Esophagus squamous epithelium (tissue), 5 donors: ENCODE data around the gene TSPEAR. TPM values are rescaled to one million over a fixed set of nuclear protein-coding genes. Genes with fewer than 3 reads are reported as not detected.

Experiments used
- DNase-seq: peaks from one replicate; lab custom pipeline; 2025; lab: John Stamatoyannopoulos, UW
- H3K27ac ChIP-seq, 4 donors: fragments of 200-600 bp; sonication (generic); one replicate each; pipeline ENCODE4 v1.5.1; 2016 to 2019; ENCODE audit warnings: mild to moderate bottlenecking in 1 of 4
- H3K27me3 ChIP-seq, 4 donors: fragments of 200-600 bp; sonication (generic); 1 replicate in 3 of 4; 2 replicates in 1 of 4; pipeline versions ENCODE4 v1.5.1 to v1.6.0; 2017 to 2021; ENCODE audit warnings: antibody characterized with exemption in 1 of 4
- H3K36me3 ChIP-seq, 3 donors: fragments of 200-600 bp; sonication (generic); one replicate each; pipeline ENCODE4 v1.5.1; 2016 to 2019
- H3K4me1 ChIP-seq, 3 donors: fragments of 200-600 bp; sonication (generic); one replicate each; pipeline ENCODE4 v1.5.1; 2017 to 2019
- H3K4me3 ChIP-seq, 4 donors: fragments of 200-600 bp; sonication (generic); 1 replicate in 3 of 4; 2 replicates in 1 of 4; pipeline ENCODE4 v1.5.1; 2016 to 2019; ENCODE audit warnings: mild to moderate bottlenecking in 2 of 4, moderate library complexity in 1 of 4
- H3K9me3 ChIP-seq, 3 donors: fragments of 200-600 bp; sonication (generic); one replicate each; pipeline ENCODE4 v1.5.1; 2016 to 2019
- POLR2A ChIP-seq, 4 donors: fragments of 450-650 bp; IDR thresholded peaks; one replicate each; pipeline ENCODE4 v1.6.1; 2017; ENCODE audit warnings: antibody characterized with exemption in 4 of 4, mild to moderate bottlenecking in 4 of 4, moderate library complexity in 3 of 4
- WGBS, 2 donors: methylation state at CpG; one replicate each; pipeline ENCODE4 v1.1.5; 2018; 5-methylcytosine and 5-hydroxymethylcytosine counted together
- intact Hi-C: fragments of 100-400 bp; cut with DNase I; formaldehyde crosslinking; loops from one replicate; pipeline ENCODE4 v1.15.0; 2022
- total RNA-seq, 4 donors: library from RNA; depleted of rRNA; stranded (reverse); fragments of >200 nt; gene quantifications; one replicate each; pipeline ENCODE4 v1.1.0, GENCODE V29; 2016
- TF ChIP-seq, protein P1 (sequence below), 6 experiments: fragments of 450-650 bp in 4 of 6; fragments of 200-600 bp in 2 of 6; sonication (generic) in 2 of 6; IDR thresholded peaks; one replicate each; pipeline ENCODE4 v1.5.1; 2016 to 2019; ENCODE audit warnings: antibody characterized with exemption in 6 of 6, mild to moderate bottlenecking in 4 of 6, moderate library complexity in 4 of 6
- donor health status: DM: yes; HTN: yes; CAD: no.

Gene TSPEAR
- total RNA-seq, 4 donors from 2014 or later, result not detected

DNA sequence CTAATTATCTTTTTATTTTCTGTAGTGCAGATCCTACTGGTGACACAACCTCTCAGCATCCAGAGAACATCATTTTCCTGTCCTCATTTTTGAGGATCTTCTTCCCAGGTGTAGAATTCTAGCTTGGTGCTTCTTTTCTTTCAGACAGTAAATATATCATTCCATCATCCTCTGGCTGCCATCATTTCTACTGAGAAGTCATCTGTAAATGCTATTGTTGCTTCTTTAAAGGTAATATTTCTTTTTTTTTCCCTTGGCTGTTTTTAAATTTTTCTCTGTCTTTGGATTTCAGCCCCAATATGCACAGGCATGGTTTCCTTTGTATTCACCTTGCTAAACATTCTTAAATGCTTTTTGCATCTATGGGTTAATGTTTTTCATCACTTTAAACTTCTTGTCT, 87.8 kb downstream of the TSPEAR start:
- intact Hi-C loops, result no loop called here
- Histone ChIP-seq H3K27ac (no peak overlapping the region), H3K27me3 (peaks cover 0 to 30% (median 0%) of the 10 kb centered on the region in 4 donors), H3K9me3 (peaks cover 0 to 38% (median 11%) of the 10 kb centered on the region in 3 donors), H3K4me3 (no peak overlapping the region), H3K4me1 (no peaks in the 10 kb centered on the region), H3K36me3 (no peaks in the 10 kb centered on the region)
- TF ChIP-seq POLR2A (IDR thresholded peaks at IDR 0.05), result no peak
- TF ChIP-seq, protein P1, sequence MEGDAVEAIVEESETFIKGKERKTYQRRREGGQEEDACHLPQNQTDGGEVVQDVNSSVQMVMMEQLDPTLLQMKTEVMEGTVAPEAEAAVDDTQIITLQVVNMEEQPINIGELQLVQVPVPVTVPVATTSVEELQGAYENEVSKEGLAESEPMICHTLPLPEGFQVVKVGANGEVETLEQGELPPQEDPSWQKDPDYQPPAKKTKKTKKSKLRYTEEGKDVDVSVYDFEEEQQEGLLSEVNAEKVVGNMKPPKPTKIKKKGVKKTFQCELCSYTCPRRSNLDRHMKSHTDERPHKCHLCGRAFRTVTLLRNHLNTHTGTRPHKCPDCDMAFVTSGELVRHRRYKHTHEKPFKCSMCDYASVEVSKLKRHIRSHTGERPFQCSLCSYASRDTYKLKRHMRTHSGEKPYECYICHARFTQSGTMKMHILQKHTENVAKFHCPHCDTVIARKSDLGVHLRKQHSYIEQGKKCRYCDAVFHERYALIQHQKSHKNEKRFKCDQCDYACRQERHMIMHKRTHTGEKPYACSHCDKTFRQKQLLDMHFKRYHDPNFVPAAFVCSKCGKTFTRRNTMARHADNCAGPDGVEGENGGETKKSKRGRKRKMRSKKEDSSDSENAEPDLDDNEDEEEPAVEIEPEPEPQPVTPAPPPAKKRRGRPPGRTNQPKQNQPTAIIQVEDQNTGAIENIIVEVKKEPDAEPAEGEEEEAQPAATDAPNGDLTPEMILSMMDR (IDR thresholded peaks at IDR 0.05), result no peak
- DNase-seq, result no peak

GRCh38 chr21:44619886-44620285, 91.5 kb downstream of the TSPEAR start:
- DNase-seq, result no peak

GRCh38 chr21:44618909-44619308, 92.5 kb downstream of the TSPEAR start:
- intact Hi-C loops, result no loop called here
- Histone ChIP-seq H3K9me3 (peaks cover 0 to 29% (median 11%) of the 10 kb centered on the region in 3 donors), H3K4me3 (no peak overlapping the region), H3K27me3 (peaks cover 0 to 40% (median 0%) of the 10 kb centered on the region in 4 donors), H3K36me3 (no peaks in the 10 kb centered on the region), H3K4me1 (no peaks in the 10 kb centered on the region), H3K27ac (no peak overlapping the region)
- TF ChIP-seq, protein P1 (IDR thresholded peaks at IDR 0.05), result no peak
- no peak for TF ChIP-seq POLR2A (IDR thresholded peaks at IDR 0.05)
- DNase-seq, result no peak
- 47 to 55% methylated on average over 2 to 3 of the region's 3 CpGs for WGBS, 2 donors

More at GRCh38 chr21:44619886-44620285, 91.5 kb downstream of the TSPEAR start:
- TF ChIP-seq POLR2A (IDR thresholded peaks at IDR 0.05), result no peak
- H3K4me3 ChIP-seq, result no peak overlapping the region
- no peaks in the 10 kb centered on the region for H3K4me1 ChIP-seq
- H3K27me3 ChIP-seq, result peaks cover 0 to 30% (median 0%) of the 10 kb centered on the region in 4 donors
- H3K27ac ChIP-seq, result no peak overlapping the region
- H3K9me3 ChIP-seq, result peaks cover 0 to 38% (median 11%) of the 10 kb centered on the region in 3 donors
- WGBS, 2 donors, result 84 to 86% methylated on average over 6 of the region's 6 CpGs
- intact Hi-C loops, result no loop called here
- no peaks in the 10 kb centered on the region for H3K36me3 ChIP-seq

- WGBS, 2 donors, result 38 to 59% methylated on average over 4 of the region's 4 CpGs
- Histone ChIP-seq H3K4me3 (no peak overlapping the region), H3K9me3 (peaks cover 0 to 25% (median 11%) of the 10 kb centered on the region in 3 donors), H3K27ac (no peak overlapping the region), H3K36me3 (no peaks in the 10 kb centered on the region), H3K27me3 (peaks cover 0 to 44% (median 0%) of the 10 kb centered on the region in 4 donors), H3K4me1 (no peaks in the 10 kb centered on the region)
- intact Hi-C loops, result no loop called here
- TF ChIP-seq POLR2A (IDR thresholded peaks at IDR 0.05), result no peak
- TF ChIP-seq, protein P1 (IDR thresholded peaks at IDR 0.05), result no peak
- no peak for DNase-seq
Measured at GRCh38 chr21:44618504-44618903, 92.9 kb downstream of the TSPEAR start.

DNA sequence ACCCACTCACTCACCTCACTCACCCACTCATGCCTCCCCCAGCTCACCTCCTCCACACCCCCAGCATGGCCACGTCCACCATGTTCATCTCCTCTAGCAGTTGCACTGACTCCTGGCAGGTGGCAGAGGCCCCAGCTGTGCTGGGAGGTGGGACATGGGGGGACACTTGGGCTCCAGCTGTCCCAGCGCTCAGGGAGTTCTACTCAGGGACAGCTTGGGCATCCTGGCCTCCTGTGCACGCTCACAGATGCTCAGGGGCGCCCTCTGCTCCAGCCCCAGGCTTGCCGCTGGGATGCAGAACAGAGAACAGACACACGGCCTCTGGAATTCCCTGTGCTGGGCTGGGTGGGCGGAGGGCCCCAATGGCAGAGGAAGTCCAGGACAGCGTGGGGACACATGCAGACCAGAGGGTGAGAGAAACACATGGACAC, 94.3 kb downstream of the TSPEAR start:
- peaks cover 0 to 11% (median 0%) of the 10 kb centered on the region in 3 donors for H3K9me3 ChIP-seq
- 46 to 80% methylated on average over 1 to 4 of the region's 8 CpGs for WGBS, 2 donors
- peaks cover 0 to 58% (median 0%) of the 10 kb centered on the region in 4 donors for H3K27me3 ChIP-seq
- no peak overlapping the region for H3K27ac ChIP-seq
- no peaks in the 10 kb centered on the region for H3K4me1 ChIP-seq
- no peak overlapping the region for H3K4me3 ChIP-seq
- intact Hi-C loops, result no loop called here
- no peak for DNase-seq
- no peak for TF ChIP-seq POLR2A (IDR thresholded peaks at IDR 0.05)
- TF ChIP-seq, protein P1 (IDR thresholded peaks at IDR 0.05), result no peak
- H3K36me3 ChIP-seq, result no peaks in the 10 kb centered on the region

DNA sequence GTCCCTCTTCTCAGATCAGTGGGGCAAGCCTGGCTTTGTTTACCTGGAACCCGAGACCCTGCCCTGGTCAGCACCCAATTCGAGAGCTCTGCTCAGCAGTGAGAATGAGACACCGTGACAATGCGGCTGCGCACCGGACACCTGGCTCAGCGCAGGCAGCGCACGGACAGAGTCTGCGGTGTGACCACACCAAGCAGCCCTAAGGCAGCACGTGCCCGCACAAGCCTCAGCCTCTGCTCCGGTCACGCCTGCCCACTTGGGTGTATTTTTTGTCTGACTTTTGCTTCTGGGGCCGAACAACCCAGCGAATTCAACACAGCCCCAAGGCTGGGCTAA, 94.8 kb downstream of the TSPEAR start:
- no peak overlapping the region for H3K27ac ChIP-seq
- 35 to 43% methylated on average over 4 to 15 of the region's 16 CpGs for WGBS, 2 donors
- no peak overlapping the region for H3K4me3 ChIP-seq
- intact Hi-C loops, result no loop called here
- no peak for TF ChIP-seq POLR2A (IDR thresholded peaks at IDR 0.05)
- TF ChIP-seq, protein P1 (IDR thresholded peaks at IDR 0.05), result no peak
- H3K9me3 ChIP-seq, result peaks cover 0 to 10% (median 0%) of the 10 kb centered on the region in 3 donors
- no peak for DNase-seq
- H3K36me3 ChIP-seq, result no peaks in the 10 kb centered on the region
- peaks cover 0 to 64% (median 0%) of the 10 kb centered on the region in 4 donors for H3K27me3 ChIP-seq
- H3K4me1 ChIP-seq, result no peaks in the 10 kb centered on the region
